COLO668 (cell line): ENCODE data around the gene THADA.

Experiments used
- DNase-seq: peaks from one replicate; lab custom pipeline; 2025; ENCODE audit not compliant: unreplicated experiment; lab: John Stamatoyannopoulos, UW

The THADA gene

GRCh38 chr2:43445781-43446180, 150.1 kb downstream of the THADA start:
- no peak for DNase-seq

- no peak for DNase-seq
These were observed 150.7 kb downstream of the THADA start for GRCh38 chr2:43444989-43445645.

GRCh38 chr2:43443282-43443681, 152.6 kb downstream of the THADA start:
- no peak for DNase-seq

- no peak for DNase-seq
These were observed 154.6 kb downstream of the THADA start for GRCh38 chr2:43441195-43441594.

- DNase-seq = no peak
These were observed 156.8 kb downstream of the THADA start for GRCh38 chr2:43438858-43439655.

GRCh38 chr2:43438342-43438741, 157.5 kb downstream of the THADA start:
- DNase-seq = no peak

GRCh38 chr2:43437363-43437762, 158.5 kb downstream of the THADA start:
- DNase-seq = no peak

GRCh38 chr2:43436431-43436830, 159.4 kb downstream of the THADA start:
- DNase-seq = no peak

GRCh38 chr2:43435746-43436145, 160.1 kb downstream of the THADA start:
- DNase-seq = no peak

GRCh38 chr2:43430489-43430888, 165.3 kb downstream of the THADA start:
- no peak for DNase-seq

- no peak for DNase-seq
These were observed 166.5 kb downstream of the THADA start for GRCh38 chr2:43429369-43429768.

GRCh38 chr2:43427032-43427424, 168.8 kb downstream of the THADA start:
- DNase-seq = no peak

GRCh38 chr2:43426305-43427031, 169.4 kb downstream of the THADA start:
- DNase-seq = peak; percentile 8

GRCh38 chr2:43425659-43426058, 170.2 kb downstream of the THADA start:
- DNase-seq = no peak

GRCh38 chr2:43424262-43425207, 171.3 kb downstream of the THADA start:
- no peak for DNase-seq

- DNase-seq = no peak
These were observed 171.9 kb downstream of the THADA start for GRCh38 chr2:43423941-43424261.

- no peak for DNase-seq
These were observed 174.6 kb downstream of the THADA start for GRCh38 chr2:43421194-43421593.

- no peak for DNase-seq
These were observed 175.4 kb downstream of the THADA start for GRCh38 chr2:43420389-43420801.

GRCh38 chr2:43419876-43420275, 176.0 kb downstream of the THADA start:
- DNase-seq = no peak

GRCh38 chr2:43419243-43419642, 176.6 kb downstream of the THADA start:
- no peak for DNase-seq

GRCh38 chr2:43418680-43419079, 177.2 kb downstream of the THADA start:
- no peak for DNase-seq
